GM21390 (cell line): Measurements from ENCODE around the gene BRF1.

Source experiments
- ATAC-seq: cut with Tn5 transposase; IDR thresholded peaks from one replicate; pipeline ENCODE4 v1.9.1; 2021; ENCODE audit not compliant: unreplicated experiment

The BRF1 gene

DNA sequence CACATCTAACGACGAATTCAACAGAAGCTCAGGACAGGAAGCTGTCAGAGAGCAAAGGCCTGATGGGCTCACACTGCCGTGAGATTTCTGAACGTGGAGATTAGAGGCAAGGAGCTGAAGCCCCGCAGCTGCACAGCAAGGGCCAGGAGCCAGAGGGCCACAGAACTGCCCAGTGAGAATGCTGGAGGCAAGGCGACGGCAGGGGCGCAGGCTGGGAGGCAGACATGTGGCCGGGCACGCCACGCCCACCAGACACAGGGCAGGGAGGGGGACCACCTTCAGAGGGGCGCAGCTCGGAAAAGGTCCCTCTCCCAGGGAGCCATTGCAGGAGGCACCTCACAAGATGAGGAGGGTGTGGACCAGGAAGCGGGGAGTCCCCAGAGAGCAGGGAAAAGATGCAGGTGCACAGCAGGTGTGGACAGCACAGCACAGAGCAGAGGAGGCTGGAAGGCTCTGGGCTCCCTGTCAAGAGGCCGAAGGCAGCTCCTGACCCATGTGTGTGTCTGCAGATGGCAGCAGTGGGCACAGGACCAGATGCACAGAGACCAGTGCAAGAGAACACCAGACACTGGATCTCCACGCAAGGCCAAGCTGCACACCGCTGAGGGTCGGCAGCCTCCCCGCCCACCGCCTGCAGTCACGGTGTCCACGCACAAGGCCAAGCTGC, 29.4 kb downstream of the BRF1 start:
- ATAC-seq: no peak

DNA sequence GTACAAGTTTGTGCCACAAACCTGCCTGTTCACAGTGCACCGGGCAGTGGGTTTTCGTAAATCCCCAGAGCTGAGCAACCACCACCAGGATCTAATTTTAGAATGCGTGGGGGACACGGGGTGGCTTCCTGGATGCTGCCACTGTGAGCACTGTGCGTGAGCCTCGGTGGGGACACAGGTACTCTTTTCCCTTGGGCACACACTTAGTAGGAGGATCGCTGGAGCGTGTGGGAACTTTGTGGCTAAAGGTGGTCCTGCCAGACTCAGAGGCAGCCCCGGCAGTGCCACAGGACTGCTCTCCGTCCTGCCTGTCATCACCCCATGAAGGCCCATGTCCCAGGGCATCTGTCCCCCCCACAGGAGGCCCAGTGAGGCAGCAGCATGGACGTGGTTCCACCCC, 31.4 kb downstream of the BRF1 start:
- no peak for ATAC-seq

DNA sequence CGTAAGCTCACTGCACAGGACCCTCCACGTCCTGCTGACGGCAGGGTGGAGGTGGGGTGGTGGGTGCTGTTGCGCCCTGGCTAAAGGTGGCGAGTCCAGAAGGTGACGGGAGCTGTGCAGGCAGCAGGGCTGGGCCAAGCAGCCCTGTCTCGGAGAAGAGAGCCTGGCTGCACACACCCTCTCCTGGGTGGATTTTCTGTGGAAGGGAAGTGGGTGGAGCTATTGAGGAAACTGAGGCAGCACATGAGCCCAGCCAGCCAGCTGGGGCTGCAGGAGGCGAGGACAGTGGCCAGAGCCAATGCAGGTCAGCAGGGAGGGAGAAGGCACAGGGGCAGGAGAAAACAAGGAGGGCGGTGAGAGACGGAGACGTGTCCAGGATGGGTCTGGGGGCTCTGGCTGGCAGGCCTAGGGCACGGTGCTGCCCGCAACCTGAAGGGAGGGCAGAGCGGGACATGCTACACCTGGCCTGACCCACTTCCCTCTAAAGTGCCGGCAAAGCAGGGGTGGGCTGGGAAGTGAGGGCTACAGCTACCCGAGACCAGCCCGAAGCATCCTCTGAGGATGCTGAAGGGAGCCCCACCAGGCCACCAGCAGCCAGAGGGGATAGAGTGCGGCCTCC, 32.0 kb downstream of the BRF1 start:
- no peak for ATAC-seq

- ATAC-seq: no peak
Observed at GRCh38 chr14:105267820-105268548, 32.8 kb downstream of the BRF1 start.

DNA sequence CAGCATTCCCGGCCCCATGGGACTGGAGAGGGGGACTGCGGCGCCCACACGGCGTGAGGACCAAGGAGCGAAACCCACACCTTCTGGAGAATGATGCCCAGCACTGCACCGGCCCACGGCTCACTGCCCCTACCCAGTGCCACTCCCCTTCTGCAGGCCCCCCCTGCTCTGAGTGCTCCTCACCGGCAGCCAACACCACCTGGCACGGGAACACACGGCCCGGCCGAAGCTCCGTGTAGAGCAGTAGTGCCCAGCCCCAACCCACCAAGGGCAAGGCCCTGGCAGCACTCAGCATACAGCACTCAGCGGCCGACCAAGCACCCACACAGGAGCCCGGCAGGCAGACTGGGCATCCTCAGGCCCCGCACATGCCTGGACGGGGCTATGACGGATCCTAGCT, 39.0 kb downstream of the BRF1 start:
- ATAC-seq: no peak

DNA sequence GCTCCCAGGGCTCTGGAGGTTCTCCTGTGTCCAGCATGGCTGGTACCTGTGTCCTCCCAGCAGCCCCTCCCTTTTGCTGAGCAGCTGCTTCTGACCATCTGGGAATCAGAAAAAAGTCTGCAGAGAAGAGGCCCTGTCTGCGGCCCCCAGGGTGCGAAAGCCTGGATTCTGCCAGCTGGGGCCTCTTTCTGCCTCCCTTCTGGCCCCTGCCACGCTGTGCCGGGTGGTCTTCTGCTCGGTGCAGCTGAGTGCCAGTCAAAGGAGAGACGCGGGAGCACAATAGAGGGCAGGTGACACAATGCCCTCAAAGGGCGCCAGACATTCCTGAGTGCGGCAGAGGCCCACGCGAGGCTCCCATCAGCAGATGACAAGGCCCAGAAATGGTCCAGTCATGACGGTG, 39.8 kb downstream of the BRF1 start:
- no peak for ATAC-seq

- ATAC-seq: no peak
Observed at GRCh38 chr14:105258846-105259245, 42.0 kb downstream of the BRF1 start.

DNA sequence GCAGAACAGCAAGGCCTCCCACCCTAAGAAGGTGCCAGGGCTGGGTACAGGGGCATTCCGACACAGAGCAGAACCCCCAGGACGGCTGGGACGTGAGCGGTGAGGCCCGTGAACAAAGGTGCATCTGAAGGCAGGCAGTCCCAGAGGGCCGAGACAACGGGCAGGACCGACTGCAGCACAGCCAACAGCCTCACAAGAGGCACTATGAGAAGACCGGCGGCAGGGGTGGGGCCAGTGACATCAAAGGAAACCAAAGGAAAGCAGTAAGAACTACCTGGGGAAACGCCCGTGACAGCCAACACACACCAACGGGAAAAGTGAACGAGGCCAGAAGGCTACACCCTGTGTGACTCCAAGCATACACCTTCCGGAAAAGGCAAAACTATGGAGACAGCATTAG, 43.3 kb downstream of the BRF1 start:
- ATAC-seq: no peak

GRCh38 chr14:105256292-105256960, 44.4 kb downstream of the BRF1 start:
- no peak for ATAC-seq

GRCh38 chr14:105255021-105255507, 45.7 kb downstream of the BRF1 start:
- no peak for ATAC-seq

- no peak for ATAC-seq
Observed at GRCh38 chr14:105253329-105253682, 47.5 kb downstream of the BRF1 start.

DNA sequence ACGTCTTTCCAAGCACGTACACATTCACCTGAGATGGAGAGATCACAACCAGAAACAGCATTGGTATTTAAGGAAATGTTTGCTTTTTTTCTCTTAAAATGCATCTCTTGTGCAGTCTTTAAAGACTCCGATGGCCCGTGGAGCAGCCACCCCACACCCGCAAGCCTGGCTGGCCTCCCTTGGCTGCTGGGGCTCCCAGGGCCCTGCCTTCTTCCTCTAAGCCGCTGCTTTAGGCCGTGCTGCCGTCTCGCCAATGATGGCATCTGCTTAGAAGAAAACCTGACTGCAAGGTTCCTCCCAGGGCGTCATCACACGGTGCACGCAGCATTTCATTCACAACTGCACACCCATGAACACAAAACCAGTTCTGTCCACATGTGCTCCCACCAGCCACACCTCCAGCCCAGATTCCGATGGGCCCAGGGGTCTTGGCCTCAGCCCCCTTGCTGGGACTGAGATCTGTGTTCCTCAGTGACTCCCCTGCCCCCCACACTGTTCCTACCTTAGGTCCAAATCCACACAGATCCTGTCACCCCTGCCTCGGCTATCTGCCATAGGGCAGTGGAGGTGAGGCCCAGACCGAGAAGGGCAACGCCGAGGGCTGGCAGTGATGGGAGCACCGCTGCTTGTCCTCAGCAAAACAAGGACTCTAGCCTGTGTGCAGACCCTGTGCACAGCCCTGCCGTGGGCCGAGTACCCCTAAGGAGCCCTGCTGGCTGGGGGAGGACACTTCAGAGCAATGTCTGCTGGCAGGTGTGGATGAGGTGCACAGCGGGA, 48.1 kb downstream of the BRF1 start:
- no peak for ATAC-seq

GRCh38 chr14:105251920-105252319, 48.9 kb downstream of the BRF1 start:
- no peak for ATAC-seq

GRCh38 chr14:105250986-105251385, 49.8 kb downstream of the BRF1 start:
- ATAC-seq: no peak

DNA sequence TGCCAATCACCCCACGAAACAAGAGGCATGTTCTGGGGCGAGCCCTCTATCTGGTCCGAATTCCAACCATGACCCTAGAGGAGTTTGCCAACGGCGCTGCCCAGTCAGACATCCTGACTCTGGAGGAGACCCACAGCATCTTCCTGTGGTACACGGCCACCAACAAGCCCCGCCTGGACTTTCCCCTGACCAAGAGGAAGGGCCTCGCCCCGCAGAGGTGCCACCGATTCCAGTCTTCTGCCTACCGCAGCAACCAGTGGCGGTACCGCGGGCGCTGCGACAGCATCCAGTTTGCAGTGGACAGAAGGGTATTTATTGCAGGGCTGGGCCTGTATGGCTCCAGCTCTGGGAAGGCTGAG, 50.8 kb downstream of the BRF1 start:
- no peak for ATAC-seq

DNA sequence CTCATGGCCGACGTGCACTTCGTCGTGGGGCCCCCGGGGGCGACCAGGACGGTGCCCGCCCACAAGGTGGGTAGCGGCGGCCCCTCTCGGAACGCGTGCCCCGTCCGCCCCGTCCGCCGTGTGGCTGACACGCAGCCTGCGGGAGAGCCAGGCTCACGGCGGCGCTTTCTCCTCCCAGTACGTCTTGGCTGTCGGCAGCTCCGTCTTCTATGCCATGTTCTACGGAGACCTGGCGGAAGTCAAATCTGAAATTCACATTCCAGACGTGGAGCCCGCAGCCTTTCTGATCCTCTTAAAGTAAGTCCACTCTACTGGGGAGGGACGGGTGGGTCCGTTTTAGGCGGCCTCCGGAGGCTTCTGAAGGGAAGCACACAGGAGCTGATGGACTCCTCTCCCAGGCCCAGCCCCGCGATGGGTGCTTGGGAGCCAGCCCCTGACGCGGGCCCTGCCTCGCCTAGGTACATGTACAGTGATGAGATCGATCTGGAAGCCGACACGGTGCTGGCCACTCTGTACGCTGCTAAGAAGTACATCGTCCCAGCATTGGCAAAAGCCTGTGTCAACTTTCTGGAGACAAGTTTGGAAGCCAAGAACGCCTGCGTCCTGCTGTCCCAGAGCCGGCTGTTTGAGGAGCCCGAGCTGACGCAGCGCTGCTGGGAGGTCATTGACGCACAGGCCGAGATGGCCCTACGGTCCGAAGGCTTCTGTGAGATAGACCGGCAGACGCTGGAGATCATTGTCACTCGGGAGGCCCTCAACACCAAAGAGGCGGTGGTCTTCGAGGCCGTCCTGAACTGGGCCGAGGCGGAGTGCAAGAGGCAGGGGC, 51.4 kb downstream of the BRF1 start:
- no peak for ATAC-seq

DNA sequence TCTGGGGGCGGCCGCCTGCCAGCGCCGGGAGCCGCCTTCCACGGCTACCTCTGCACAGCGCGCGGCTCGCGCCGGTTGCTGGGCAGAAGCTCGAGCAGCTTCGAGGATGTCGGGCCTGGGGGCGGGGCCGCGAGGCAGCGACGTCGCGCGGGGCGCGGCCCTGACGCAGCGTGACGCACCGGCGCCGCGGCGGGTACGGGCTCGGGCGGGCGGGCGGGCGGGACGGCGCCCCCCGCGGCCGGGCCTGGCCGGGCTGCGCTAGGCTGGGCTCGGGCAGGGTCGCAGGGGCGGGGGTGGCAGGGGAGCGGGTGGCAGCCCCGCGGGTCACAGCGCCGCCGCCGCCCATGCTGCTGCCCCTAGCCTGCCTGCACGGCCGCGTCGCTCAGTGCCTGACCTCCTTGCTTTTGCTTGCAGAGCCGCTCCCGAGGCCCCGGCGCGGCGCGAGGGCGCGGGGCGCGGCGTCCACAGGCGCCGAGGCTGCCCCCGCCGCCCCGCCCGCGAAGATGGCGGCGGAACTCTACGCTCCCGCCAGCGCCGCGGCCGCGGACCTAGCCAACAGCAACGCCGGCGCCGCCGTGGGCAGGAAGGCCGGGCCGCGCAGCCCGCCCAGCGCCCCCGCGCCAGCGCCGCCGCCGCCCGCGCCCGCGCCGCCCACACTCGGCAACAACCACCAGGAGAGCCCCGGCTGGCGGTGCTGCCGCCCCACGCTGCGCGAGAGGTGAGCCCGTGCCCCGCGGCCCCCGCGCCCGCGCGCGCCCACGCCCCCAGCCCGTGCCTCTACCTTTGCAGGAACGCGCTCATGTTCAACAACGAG, 52.2 kb downstream of the BRF1 start, which contains the start of gene BTBD6:
BTBD6 (plus strand) TSS at position 166 of the 814 bp plus-strand sequence; CDS start at position 345, 179 bp downstream.
- peak; percentile 92 for ATAC-seq

DNA sequence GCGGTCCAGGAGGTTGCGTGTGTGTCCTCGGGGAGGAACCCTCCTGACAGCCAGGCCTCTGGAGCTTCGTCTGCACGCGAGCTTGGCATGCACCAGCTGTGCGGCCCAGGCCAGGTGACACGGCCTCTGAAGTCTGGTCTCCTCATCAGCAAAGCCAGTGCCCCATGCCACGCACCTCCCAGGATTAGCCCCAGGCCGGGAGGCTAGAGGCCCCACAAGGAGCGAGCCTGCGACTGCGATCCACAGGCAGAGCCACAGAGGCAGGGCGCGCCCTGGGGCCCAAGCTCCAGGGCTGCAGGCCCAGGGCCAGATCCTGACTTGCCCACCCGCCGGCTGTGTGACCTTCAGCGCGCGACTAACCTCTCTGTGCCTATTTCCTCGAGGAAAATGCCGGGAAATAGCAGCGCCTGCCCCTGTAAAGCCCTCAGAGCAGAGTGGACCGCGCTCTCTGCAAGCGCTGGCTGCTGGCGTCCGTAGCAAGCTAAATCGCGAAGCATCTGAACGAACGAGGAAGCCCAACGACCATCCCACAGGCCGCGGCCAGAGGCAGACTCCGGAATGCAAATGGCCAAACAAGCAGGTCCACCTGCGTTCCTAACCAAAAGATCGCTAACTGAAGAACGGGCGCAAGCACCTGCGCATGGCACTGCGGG, 53.0 kb downstream of the BRF1 start:
- ATAC-seq: peak; percentile 17

GRCh38 chr14:105247026-105247425, 53.8 kb downstream of the BRF1 start:
- ATAC-seq: no peak
